ENCODE data around the gene RFX3. TPM values are rescaled to one million over a fixed set of nuclear protein-coding genes. Genes with fewer than 3 reads are reported as not detected.

The RFX3 gene
- total RNA-seq, 4 donors from 2014 or later = 10.9 to 20.8 (median 13.7) TPM

DNA sequence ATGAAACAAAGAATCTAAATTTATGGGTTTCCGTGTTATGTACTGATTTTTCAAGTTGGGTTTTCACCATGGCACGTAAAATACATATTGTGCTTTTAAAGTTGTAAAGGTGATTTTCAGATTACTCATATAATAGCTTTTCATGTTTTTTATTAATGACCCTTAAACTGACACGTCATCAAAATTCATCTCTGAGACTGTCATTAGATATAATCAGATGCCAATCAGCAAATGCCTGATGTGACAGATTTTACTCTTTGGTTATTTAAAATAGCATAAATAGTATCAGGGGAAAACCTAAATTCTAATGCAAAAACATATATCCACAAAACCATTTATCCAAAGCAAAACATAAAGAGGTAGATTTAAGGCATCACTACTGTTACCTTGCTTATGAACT, 11.0 kb downstream of the RFX3 start:
- no peak for TF ChIP-seq POLR2A (IDR thresholded peaks at IDR 0.05)
- TF ChIP-seq EP300 (IDR thresholded peaks at IDR 0.05) = no peak
- TF ChIP-seq, protein P1, sequence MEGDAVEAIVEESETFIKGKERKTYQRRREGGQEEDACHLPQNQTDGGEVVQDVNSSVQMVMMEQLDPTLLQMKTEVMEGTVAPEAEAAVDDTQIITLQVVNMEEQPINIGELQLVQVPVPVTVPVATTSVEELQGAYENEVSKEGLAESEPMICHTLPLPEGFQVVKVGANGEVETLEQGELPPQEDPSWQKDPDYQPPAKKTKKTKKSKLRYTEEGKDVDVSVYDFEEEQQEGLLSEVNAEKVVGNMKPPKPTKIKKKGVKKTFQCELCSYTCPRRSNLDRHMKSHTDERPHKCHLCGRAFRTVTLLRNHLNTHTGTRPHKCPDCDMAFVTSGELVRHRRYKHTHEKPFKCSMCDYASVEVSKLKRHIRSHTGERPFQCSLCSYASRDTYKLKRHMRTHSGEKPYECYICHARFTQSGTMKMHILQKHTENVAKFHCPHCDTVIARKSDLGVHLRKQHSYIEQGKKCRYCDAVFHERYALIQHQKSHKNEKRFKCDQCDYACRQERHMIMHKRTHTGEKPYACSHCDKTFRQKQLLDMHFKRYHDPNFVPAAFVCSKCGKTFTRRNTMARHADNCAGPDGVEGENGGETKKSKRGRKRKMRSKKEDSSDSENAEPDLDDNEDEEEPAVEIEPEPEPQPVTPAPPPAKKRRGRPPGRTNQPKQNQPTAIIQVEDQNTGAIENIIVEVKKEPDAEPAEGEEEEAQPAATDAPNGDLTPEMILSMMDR (IDR thresholded peaks at IDR 0.05) = no peak
- peaks cover 0 to 11% (median 0%) of the 10 kb centered on the region in 4 donors for H3K4me1 ChIP-seq
- H3K27me3 ChIP-seq = no peaks in the 10 kb centered on the region
- WGBS, 2 donors = 94 to 97% methylated on average over 3 of the region's 3 CpGs
- no peak overlapping the region for H3K27ac ChIP-seq
- no peaks in the 10 kb centered on the region for H3K36me3 ChIP-seq
- no peak for DNase-seq (ENCODE audit: low spot score in 2 of 2)
- no peaks in the 10 kb centered on the region for H3K9me3 ChIP-seq
- no peak overlapping the region for H3K4me3 ChIP-seq

DNA sequence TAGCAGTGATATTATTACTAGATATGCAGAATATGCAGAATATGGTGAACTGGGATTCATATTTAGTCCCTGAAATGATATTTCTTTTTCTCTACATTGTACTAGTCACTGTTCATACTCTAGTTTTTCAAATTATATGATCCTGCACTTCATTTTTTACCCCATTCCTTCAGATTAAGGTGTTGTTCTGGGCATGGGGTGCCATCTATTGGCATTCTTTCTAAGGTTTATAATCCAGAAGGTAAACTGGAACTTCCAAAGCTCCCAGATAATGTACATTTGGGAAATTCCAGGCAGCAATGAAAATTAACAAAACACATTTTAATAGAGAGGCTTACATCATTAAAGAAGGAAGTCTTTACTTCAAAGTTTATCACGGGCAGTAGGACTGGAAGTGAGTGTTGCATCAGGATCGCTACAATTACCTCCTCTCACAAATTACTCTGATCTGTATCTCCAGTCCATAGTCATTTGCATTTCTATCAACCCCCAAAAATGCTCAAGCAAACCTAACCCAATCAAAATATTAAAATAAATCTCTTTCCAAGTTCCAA, 12.5 kb downstream of the RFX3 start:
- Histone ChIP-seq H3K36me3 (no peaks in the 10 kb centered on the region), H3K27me3 (no peaks in the 10 kb centered on the region), H3K27ac (no peak overlapping the region), H3K9me3 (no peaks in the 10 kb centered on the region), H3K4me3 (no peak overlapping the region), H3K4me1 (peaks cover 0 to 23% (median 0%) of the 10 kb centered on the region in 4 donors)
- TF ChIP-seq, protein P1 (IDR thresholded peaks at IDR 0.05) = no peak
- TF ChIP-seq POLR2A (IDR thresholded peaks at IDR 0.05) (no peak), EP300 (IDR thresholded peaks at IDR 0.05) (no peak)
- 82 to 86% methylated on average over 2 of the region's 2 CpGs for WGBS, 2 donors
- no peak for DNase-seq (ENCODE audit: low spot score in 2 of 2)

DNA sequence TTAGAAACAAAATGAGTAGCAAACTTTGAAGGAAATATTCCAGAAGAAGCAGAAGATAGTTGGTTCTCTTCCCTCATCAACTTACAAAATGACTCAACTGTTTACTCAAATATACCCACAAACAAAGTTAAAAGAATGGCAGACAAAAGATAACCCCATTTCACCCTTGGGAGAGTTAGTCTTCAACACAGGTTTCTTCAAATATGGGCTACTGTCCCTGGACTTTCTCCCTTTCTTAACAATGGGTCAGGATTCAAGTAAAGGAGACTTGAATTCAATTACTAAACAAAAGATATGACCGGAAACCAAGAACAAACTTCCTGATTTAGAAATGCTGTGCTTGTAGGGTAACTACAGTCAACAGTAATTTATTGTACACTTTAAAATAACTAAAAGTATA, 14.2 kb downstream of the RFX3 start:
- TF ChIP-seq, protein P1 (IDR thresholded peaks at IDR 0.05) = no peak
- no peak for TF ChIP-seq POLR2A (IDR thresholded peaks at IDR 0.05)
- no peak for TF ChIP-seq EP300 (IDR thresholded peaks at IDR 0.05)
- no peak for DNase-seq (ENCODE audit: low spot score in 2 of 2)
- 74 to 75% methylated on average over 1 of the region's 1 CpG for WGBS, 2 donors
- Histone ChIP-seq H3K9me3 (no peaks in the 10 kb centered on the region), H3K27ac (no peak overlapping the region), H3K4me3 (no peak overlapping the region), H3K27me3 (no peaks in the 10 kb centered on the region), H3K36me3 (no peaks in the 10 kb centered on the region), H3K4me1 (peaks cover 0 to 34% (median 0%) of the 10 kb centered on the region in 4 donors)

DNA sequence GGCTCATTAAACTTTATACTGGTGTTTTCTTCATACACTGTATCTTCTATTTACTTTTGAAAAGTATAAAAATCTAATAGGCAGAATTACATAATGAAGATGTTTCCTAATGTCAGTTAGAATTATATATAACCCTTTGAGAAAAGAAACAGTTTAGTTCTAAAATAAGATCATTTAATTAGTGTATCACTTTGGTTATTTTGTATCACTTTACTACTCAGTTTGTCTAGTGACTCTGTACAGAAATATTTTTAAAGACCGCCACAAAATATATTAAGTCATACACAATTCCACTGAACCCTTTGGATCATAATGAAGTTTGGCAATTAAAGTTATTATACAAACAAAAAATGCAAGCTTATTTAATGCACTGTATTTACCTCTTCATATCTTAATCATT, 15.0 kb downstream of the RFX3 start:
- WGBS, 2 donors = 96 to 98% methylated on average over 1 of the region's 1 CpG
- H3K4me1 ChIP-seq = peaks cover 0 to 34% (median 0%) of the 10 kb centered on the region in 4 donors
- H3K36me3 ChIP-seq = no peaks in the 10 kb centered on the region
- TF ChIP-seq, protein P1 (IDR thresholded peaks at IDR 0.05) = no peak
- no peak for TF ChIP-seq EP300 (IDR thresholded peaks at IDR 0.05)
- TF ChIP-seq POLR2A (IDR thresholded peaks at IDR 0.05) = no peak
- no peaks in the 10 kb centered on the region for H3K9me3 ChIP-seq
- H3K27me3 ChIP-seq = no peaks in the 10 kb centered on the region
- DNase-seq (ENCODE audit: low spot score in 2 of 2) = no peak
- H3K4me3 ChIP-seq = no peak overlapping the region
- H3K27ac ChIP-seq = no peak overlapping the region

DNA sequence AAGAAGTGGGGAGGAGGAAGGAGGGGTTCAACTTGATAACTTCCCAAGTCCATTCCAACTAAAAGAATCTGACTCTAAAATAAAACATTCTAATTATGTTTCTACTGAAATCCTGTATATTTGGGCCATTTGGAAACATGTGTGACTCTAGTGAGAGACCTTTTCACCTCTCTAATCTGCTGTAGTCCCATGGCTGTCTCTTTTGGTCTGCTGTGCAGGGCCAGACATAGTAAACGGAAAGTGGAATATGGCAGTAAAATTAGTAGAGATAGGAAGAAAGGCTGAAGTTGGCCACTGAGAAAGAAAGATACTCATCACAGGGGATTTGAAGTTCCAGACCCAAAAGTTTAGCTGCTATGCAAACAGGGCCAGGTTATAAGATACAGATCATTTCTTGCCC, 15.9 kb downstream of the RFX3 start:
- TF ChIP-seq EP300 (IDR thresholded peaks at IDR 0.05) (no peak), POLR2A (IDR thresholded peaks at IDR 0.05) (no peak)
- TF ChIP-seq, protein P1 (IDR thresholded peaks at IDR 0.05) = no peak
- Histone ChIP-seq H3K4me3 (no peak overlapping the region), H3K27me3 (no peaks in the 10 kb centered on the region), H3K36me3 (no peaks in the 10 kb centered on the region), H3K4me1 (peaks cover 0 to 34% (median 0%) of the 10 kb centered on the region in 4 donors), H3K9me3 (no peaks in the 10 kb centered on the region), H3K27ac (no peak overlapping the region)
- no peak for DNase-seq (ENCODE audit: low spot score in 2 of 2)
- 85 to 88% methylated on average over 1 of the region's 1 CpG for WGBS, 2 donors
